Activated B cell treated with CpG ODN at 0.5 μM for 24 hours (primary cell): ENCODE data around the gene PPP1R3A. TPM values are rescaled to one million over a fixed set of nuclear protein-coding genes. Genes with fewer than 3 reads are reported as not detected.

Experiments
- ATAC-seq: fragments of 200-7000 bp; cut with Tn5 transposase; one replicate; pipeline ENCODE4 v1.10.0; 2021; ENCODE audit warnings: low read depth, mild to moderate bottlenecking, moderate library complexity
- CTCF ChIA-PET: fragments of 350-600 bp; sonication (Branson Sonifier 250); formaldehyde crosslinking; loops from one replicate; lab custom pipeline; 2021; ENCODE audit warnings: antibody characterized with exemption; lab: Charles Lee
- POLR2A ChIA-PET: fragments of 350-600 bp; sonication (Branson Sonifier 250); formaldehyde crosslinking; loops from one replicate; lab custom pipeline; 2021; ENCODE audit warnings: antibody characterized with exemption; lab: Charles Lee
- DNase-seq: peaks from one replicate; pipeline ENCODE4 v3.0.0; 2022
- H3K27ac Mint-ChIP-seq: one replicate; pipeline ENCODE4 v1.8.0; 2020; ENCODE audit warnings: mixed read lengths
- H3K27me3 Mint-ChIP-seq: one replicate; pipeline ENCODE4 v1.8.0; 2021; ENCODE audit warnings: mixed read lengths
- H3K36me3 Mint-ChIP-seq: one replicate; pipeline ENCODE4 v1.8.0; 2021; ENCODE audit warnings: low read depth, mixed read lengths
- H3K4me1 Mint-ChIP-seq: one replicate; pipeline ENCODE4 v1.8.0; 2021; ENCODE audit warnings: mixed read lengths
- H3K4me3 Mint-ChIP-seq: one replicate; pipeline ENCODE4 v1.8.0; 2020; ENCODE audit warnings: mild to moderate bottlenecking, mixed read lengths
- H3K9me3 Mint-ChIP-seq: one replicate; pipeline ENCODE4 v1.8.0; 2020; ENCODE audit warnings: mixed read lengths
- intact Hi-C: fragments of 100-400 bp; cut with micrococcal nuclease; formaldehyde crosslinking; loops from one replicate; pipeline ENCODE4 v1.15.1; 2024
- total RNA-seq: library from RNA; stranded (reverse); gene quantifications from 2 replicates; pipeline ENCODE4 v1.2.3, GENCODE V29; 2022
- TF ChIP-seq, protein P1 (sequence below): fragments of 200-600 bp; IDR thresholded peaks from one replicate; pipeline ENCODE4 v1.8.0; 2022; ENCODE audit warnings: antibody characterized with exemption, mild to moderate bottlenecking

Gene PPP1R3A
- total RNA-seq, 1 donor from 2014 or later, result not detected

DNA sequence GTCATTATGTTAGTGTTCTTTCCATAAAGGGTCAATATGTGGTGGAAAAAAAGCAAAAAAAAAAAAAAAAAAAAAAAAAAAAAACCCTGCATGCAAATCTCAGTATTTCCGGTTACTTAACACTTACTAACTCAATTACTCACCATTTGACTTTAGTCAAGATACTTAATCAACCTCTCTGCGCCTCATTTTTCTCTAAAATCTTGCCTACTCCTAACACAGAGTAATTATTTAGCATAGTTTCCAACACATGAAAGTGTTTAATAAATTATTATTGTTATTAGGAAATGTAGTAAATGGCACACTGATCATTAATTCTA lies 27.8 kb downstream of the PPP1R3A start:
- intact Hi-C loops, result no loop called here
- ATAC-seq, result no peak
- Mint-ChIP-seq H3K36me3 (no peaks in the 10 kb centered on the region), H3K9me3 (no peaks in the 10 kb centered on the region), H3K27me3 (no peaks in the 10 kb centered on the region), H3K4me3 (no peak overlapping the region), H3K4me1 (no peaks in the 10 kb centered on the region), H3K27ac (no peak overlapping the region)
- CTCF ChIA-PET, result no interaction called here
- no peak for DNase-seq
- POLR2A ChIA-PET, result no interaction called here
- TF ChIP-seq, protein P1, sequence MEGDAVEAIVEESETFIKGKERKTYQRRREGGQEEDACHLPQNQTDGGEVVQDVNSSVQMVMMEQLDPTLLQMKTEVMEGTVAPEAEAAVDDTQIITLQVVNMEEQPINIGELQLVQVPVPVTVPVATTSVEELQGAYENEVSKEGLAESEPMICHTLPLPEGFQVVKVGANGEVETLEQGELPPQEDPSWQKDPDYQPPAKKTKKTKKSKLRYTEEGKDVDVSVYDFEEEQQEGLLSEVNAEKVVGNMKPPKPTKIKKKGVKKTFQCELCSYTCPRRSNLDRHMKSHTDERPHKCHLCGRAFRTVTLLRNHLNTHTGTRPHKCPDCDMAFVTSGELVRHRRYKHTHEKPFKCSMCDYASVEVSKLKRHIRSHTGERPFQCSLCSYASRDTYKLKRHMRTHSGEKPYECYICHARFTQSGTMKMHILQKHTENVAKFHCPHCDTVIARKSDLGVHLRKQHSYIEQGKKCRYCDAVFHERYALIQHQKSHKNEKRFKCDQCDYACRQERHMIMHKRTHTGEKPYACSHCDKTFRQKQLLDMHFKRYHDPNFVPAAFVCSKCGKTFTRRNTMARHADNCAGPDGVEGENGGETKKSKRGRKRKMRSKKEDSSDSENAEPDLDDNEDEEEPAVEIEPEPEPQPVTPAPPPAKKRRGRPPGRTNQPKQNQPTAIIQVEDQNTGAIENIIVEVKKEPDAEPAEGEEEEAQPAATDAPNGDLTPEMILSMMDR, result no peak

- intact Hi-C loops, result no loop called here
- H3K36me3 Mint-ChIP-seq, result no peaks in the 10 kb centered on the region
Observed at GRCh38 chr7:113890331-113891030, 28.3 kb downstream of the PPP1R3A start.

DNA sequence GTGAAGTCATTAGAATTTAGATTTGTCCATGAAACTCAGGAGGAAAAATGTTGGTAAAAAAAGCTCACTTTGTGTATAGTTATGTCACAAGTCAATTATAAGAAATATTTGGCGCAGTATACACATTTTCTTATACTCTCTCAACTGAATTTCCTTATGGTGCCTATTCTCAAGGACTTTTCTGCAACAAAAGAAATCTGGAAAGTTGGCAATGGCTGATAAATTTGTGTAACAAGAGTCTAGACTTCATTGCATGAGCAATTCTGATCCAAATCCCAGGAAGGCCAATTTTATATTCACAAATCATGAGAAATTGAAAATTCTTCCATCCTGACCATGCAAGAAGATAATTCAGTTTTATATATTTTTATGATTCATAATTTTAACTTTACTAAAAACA lies 35.7 kb downstream of the PPP1R3A start:
- Mint-ChIP-seq H3K27ac (no peak overlapping the region), H3K4me3 (no peak overlapping the region), H3K4me1 (no peaks in the 10 kb centered on the region), H3K36me3 (no peaks in the 10 kb centered on the region), H3K27me3 (no peaks in the 10 kb centered on the region), H3K9me3 (no peaks in the 10 kb centered on the region)
- ATAC-seq (no peak), DNase-seq (no peak)
- POLR2A ChIA-PET, result no interaction called here
- TF ChIP-seq, protein P1, result no peak
- CTCF ChIA-PET, result no interaction called here
- intact Hi-C loops, result no loop called here

More at GRCh38 chr7:113890331-113891030, 28.3 kb downstream of the PPP1R3A start:
- DNase-seq (no peak), ATAC-seq (no peak)
- TF ChIP-seq, protein P1, result no peak
- H3K4me3 Mint-ChIP-seq, result no peak overlapping the region
- H3K4me1 Mint-ChIP-seq, result no peaks in the 10 kb centered on the region
- ChIA-PET CTCF (no interaction called here), POLR2A (no interaction called here)
- H3K27ac Mint-ChIP-seq, result no peak overlapping the region
- no peaks in the 10 kb centered on the region for H3K9me3 Mint-ChIP-seq
- no peaks in the 10 kb centered on the region for H3K27me3 Mint-ChIP-seq

- POLR2A ChIA-PET, result no interaction called here
- intact Hi-C loops, result no loop called here
- CTCF ChIA-PET, result no interaction called here
- Mint-ChIP-seq H3K36me3 (no peaks in the 10 kb centered on the region), H3K9me3 (no peaks in the 10 kb centered on the region), H3K4me1 (no peaks in the 10 kb centered on the region), H3K4me3 (no peak overlapping the region), H3K27ac (no peak overlapping the region), H3K27me3 (no peaks in the 10 kb centered on the region)
- DNase-seq, result no peak
- ATAC-seq, result no peak
- TF ChIP-seq, protein P1, result no peak
Observed at GRCh38 chr7:113880559-113880958, 38.2 kb downstream of the PPP1R3A start.

DNA sequence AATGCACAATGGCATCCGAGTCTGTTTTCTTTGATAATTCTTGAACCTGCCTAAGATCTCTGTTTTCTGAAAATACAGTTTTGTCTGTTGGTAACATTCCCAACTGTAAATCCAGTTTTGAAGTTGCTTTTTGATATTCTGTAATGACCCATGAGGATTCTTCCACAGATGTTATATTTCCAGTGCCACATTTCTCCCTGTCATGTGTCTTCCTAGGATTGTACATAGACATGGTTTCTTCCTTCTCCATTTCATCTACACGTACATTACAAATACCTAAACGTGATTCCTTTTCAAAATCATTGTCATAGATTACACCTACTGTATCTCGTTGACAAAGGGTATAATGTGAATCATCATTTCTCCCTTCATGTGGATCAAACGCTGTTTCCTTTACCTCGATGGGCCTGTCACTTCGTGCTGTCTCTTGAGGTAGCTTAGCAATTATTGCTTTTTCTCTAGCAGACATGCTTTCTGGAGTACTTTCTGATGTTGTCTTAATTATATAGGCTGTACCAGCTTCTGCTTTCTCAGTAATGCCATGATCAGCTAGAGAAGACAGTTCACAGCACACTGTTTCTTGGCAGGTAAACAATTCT lies 40.3 kb downstream of the PPP1R3A start:
- ATAC-seq (no peak), DNase-seq (no peak)
- Mint-ChIP-seq H3K4me3 (no peak overlapping the region), H3K27me3 (no peaks in the 10 kb centered on the region), H3K4me1 (no peaks in the 10 kb centered on the region), H3K9me3 (no peaks in the 10 kb centered on the region), H3K27ac (no peak overlapping the region), H3K36me3 (no peaks in the 10 kb centered on the region)
- TF ChIP-seq, protein P1, result no peak
- POLR2A ChIA-PET, result no interaction called here
- intact Hi-C loops, result no loop called here
- CTCF ChIA-PET, result no interaction called here
